HG03378 (cell line): ENCODE results near the gene ZNF346.

Source experiments
- ATAC-seq: cut with Tn5 transposase; IDR thresholded peaks from one replicate; pipeline ENCODE4 v1.9.1; 2021; ENCODE audit warnings: mild to moderate bottlenecking, moderate library complexity; ENCODE audit not compliant: unreplicated experiment

The ZNF346 gene

DNA sequence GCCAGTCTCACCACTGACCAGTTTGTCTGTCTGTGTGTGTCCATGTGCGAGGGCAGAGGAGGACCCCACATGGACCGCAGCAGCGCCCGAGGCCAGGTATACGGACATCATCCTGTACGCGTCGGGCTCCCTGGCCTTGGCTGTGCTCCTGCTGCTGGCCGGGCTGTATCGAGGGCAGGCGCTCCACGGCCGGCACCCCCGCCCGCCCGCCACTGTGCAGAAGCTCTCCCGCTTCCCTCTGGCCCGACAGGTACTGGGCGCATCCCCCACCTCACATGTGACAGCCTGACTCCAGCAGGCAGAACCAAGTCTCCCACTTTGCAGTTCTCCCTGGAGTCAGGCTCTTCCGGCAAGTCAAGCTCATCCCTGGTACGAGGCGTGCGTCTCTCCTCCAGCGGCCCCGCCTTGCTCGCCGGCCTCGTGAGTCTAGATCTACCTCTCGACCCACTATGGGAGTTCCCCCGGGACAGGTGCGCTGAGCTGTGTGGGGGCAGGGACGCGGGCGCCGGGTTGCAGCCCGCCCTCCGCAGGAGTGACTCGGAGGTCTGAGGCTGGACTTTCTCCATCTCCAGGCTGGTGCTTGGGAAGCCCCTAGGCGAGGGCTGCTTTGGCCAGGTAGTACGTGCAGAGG lies 70.7 kb downstream of the ZNF346 start:
- ATAC-seq = no peak

DNA sequence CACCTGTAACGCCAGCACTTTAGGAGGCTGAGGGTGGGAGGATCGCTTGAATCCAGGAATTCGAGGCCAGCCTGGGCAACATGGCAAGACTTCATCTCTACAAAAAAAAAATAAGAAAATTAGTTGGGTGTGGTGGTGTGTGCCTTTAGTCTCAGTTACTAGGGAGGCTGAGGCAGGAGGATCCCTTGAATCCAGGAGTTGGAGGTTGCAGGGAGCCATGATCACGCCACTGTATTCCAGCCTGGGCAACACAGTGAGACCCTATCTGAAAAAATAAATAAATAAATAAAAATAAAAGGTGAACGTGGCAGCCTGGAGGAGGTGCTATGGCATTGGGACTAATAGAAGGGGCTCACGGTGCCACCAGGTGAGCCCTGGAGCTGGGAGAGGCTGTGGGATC lies 71.3 kb downstream of the ZNF346 start:
- ATAC-seq = no peak

- no peak for ATAC-seq
Measured at GRCh38 chr5:177094224-177095087, 72.0 kb downstream of the ZNF346 start.

- no peak for ATAC-seq
Measured at GRCh38 chr5:177095088-177095669, 72.7 kb downstream of the ZNF346 start.

DNA sequence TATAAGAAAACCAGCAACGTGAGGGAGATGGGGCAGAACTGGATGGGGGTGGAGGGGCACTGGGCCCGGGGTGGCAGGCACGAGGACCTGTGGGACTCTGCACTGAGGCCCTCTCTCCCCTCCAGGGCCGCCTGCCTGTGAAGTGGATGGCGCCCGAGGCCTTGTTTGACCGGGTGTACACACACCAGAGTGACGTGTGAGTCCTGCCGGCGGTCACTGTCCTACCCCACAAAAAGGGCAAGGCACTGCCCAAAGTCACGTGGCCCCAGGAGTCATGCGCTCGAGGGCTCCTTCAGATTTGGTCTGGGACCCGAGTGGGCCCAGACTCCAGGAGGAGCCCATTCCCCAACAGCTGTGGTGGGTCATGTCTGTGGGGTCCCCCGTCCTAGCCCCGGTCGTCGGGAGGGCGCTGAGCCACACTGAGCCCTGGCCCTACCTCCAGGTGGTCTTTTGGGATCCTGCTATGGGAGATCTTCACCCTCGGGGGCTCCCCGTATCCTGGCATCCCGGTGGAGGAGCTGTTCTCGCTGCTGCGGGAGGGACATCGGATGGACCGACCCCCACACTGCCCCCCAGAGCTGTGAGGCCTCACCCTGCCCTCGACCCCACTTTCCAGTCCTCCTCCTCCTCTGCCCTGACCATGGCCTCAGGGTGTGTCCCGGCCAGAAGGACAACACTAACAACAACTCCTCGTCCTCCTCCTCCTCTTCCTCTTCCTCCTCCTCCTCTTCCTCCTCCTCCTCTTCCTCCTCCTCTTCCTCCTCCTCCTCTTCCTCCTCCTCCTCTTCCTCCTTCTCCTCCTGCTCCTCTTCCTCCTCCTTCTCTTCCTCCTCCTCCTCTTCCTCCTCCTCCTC lies 73.9 kb downstream of the ZNF346 start:
- ATAC-seq = no peak

GRCh38 chr5:177097016-177097985 lies 74.8 kb downstream of the ZNF346 start:
- no peak for ATAC-seq

DNA sequence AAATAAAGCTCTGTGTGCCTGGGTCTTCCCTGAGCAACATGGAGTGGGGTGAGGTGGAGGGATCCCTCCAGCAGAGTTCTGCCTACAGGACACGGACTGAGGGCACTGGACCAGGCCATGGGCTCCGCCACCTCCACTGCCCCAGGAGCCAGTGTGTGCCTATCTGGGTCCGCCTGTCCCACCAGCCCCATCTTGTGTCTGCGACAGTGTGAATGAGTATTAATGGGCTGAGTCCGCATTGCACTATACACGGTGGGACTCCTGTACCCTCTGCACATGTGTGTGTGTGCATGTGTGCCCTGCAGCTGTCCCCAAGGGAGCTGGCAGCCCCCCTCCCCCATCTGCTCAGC lies 75.6 kb downstream of the ZNF346 start:
- ATAC-seq = no peak

DNA sequence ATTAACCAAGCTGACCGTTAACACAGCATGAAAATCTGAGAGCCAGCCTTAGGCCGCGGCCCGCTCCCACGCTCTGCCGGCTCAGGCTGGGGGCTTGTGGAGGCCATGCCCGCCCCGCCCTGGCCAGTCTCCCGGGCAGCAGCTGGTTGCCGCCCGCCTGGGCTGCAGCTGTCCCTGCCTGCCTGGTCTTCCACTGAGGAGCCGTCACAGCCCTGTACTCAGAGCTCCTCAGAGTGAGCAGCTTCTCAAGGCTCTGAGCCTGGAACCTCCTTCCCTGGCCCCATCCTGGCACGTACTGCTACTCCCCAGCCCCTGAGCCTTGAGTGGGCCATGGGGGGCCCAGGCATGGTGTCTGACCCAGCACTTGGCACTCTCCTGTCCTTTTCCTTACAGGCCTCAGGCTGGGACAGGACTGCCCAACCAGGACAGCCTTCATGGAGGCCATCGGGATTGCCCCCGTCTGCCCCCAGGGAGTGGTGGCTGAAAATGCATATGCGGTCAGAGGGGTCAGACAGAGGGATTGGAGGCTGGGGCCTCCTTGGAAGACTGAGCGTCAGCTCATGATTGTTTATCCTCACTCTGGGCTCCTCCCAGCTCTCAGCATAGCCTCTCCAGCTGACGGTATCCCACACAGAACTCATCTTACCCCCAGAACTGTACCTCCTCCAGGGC lies 76.1 kb downstream of the ZNF346 start:
- ATAC-seq = no peak

GRCh38 chr5:177099422-177100093 lies 77.1 kb downstream of the ZNF346 start:
- ATAC-seq = no peak

- ATAC-seq = no peak
Measured at GRCh38 chr5:177100714-177101121, 78.2 kb downstream of the ZNF346 start.

DNA sequence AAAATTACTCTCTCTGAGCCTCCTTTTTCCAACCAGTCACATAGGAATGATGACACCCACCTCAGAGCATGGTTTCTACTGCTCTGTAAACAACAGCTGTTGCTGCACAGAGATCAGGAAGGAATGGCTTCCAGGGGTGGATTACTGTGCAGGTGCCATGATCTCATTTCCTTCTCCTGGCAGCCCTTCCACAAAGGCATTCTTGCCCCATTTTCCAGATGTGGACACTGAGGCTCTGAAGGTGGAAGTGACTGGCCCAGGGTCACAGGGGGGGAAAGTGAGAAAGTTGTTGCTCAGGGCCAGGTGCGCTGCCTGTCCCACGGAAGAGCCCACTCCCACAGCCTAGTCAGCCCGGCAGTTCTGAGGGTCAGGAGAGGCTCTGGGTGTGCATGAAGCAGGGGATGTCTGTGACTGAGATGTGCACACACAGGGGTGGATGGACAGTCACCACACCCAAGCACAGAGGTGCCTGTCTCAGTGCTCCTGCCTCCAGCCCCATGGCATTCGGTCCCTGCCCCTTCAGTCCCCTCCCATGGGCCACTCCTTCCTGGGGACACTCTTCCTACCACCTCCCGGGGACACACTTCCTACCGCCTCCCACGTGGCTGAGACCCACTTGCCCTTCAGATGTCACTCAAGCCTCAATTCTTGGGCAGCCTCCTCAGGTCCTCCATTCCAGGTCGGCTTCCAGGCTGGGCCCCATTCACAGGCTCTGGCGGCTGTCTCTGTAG lies 81.2 kb downstream of the ZNF346 start:
- no peak for ATAC-seq

DNA sequence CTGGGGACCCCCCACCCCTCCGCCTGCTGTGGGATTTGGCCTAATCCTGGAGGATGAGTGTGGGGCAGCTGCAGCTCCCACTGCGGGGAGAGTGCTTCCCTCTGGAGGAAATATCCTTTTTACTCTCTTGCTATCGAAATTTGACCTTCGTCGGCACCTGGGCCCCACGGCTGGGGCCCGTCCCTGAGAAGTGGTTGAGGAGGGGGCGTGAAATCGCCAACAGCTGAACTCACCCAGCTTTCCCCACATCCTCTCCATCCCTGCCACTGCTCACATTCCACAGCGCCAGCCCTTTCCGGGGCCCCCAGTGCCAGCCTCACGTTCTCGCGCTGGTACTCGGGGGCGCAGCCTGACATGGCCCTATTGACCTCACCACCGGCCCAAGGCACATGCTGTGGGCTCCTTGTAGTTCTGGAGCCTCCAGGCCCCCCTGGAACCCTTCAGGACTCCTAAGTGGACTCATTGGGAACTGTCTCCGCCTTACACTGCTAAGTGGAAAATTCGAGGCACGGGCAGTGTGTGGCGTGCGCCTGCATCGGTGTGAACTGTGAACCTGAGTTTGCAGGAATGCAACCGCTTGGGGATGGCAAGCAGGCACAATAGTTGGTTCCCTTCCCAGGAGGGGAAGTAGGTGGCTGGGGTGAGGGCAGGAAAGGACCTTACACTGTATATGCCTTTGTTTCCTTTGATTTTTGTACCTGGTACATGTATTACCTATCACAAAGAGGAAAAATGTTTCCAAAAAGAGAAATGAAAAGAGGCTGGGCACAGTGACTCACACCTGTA lies 83.4 kb downstream of the ZNF346 start:
- no peak for ATAC-seq

DNA sequence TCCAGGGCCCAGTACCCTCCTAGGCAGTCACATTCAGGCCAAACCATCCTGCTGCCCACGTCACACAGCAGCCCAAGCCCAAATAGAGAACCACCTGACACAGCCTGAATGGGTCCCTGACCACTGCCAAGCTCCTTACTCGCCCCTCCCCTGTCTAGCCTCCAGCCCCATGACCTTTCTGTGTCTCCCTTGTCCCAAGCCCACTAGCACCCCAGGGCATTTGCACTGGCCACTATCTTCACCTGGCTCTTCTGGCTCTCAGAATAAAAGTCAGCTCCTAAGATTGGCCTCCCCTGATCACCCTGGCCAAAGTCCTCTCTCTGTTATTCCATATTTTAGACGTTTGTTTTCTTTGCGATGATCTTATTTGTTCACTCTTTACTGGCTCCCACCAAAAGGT lies 84.7 kb downstream of the ZNF346 start:
- no peak for ATAC-seq

DNA sequence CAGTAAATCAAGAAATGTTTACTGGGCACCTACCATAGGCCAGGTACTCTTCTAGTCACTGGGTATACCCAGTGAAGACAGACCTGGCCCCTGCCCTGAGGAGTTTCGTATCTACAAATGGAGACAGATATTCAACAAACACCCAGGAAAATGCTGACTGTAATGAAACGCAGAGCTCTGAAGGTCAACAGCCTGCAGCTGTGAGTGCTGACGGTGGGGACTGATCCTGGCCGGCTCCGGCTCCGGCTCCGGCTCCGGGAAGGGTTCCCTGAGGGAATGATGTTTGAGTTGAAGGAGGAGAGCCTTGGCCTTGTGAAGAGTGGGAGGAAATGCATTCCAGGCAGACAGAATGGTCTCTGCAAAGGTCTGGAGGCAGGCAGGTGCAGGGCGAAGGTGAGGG lies 87.3 kb downstream of the ZNF346 start:
- ATAC-seq = no peak

DNA sequence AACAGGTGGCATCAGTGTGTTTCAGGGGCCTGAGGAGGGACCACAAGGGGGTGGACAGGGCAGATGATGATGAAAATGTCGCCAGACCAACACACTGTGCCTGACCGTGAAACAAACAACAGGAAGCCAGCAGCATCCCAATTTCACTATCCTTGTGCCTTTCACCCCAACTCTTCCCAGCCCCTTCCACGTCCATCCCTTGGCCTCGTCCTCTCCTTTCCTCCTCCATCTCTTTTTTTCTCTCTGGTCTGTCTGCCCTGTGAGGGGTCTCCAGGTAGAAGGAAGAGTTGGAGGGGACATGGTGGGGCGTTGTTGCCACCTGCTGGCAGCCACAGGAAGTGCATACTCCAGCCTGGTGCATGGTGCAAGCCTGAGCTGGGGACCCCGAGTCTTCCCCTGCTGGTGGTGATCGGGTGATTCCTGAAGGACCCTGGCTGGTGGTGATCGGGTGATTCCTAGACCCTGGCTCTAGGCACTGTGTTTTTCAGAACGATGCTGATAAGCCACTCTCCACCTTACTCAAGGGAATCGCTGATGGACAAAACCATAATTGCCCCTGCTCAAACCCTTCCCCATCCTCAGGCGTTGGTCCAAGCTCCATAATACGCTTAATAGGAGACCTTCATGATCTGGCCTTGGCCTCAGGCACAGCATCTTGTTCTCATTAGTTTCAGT lies 89.4 kb downstream of the ZNF346 start:
- ATAC-seq = no peak

- ATAC-seq = no peak
Measured at GRCh38 chr5:177112589-177113220, 90.2 kb downstream of the ZNF346 start.
